ENCODE data around the gene TCF12. TPM values are rescaled to one million over a fixed set of nuclear protein-coding genes. Genes with fewer than 3 reads are reported as not detected.

Gene TCF12
- total and polyA plus RNA-seq, 2 donors (not counting 3 experiments of a cell fraction or from before 2014, with no cell fraction given), result 72.1 to 133 TPM

GRCh38 chr15:57112178-57112577, 193.7 kb downstream of the TCF12 start:
- no peak overlapping the region for H2AFZ ChIP-seq (ENCODE audit: low read depth, low read length)
- FAIRE-seq (no peak), DNase-seq (ENCODE audit: low read depth, low spot score) (no peak)
- peaks cover 2% of the 10 kb centered on the region for H3K4me1 ChIP-seq (ENCODE audit: control insufficient read depth, extremely low read depth, insufficient read depth, low read length)
- no peaks in the 10 kb centered on the region for H3K27me3 ChIP-seq (ENCODE audit: control insufficient read depth in 2 of 2, insufficient read depth in 2 of 2, low read length in 2 of 2)
- ChIA-PET POLR2A (no interaction called here), CTCF (interaction anchor here (1.0 to 3.0 kb wide), 5 partner anchors 11 to 290 kb away, joined by 6 to 13 read pairs (median 7); no protein-coding TSS in a partner anchor)
- no peak overlapping the region for H3K27ac ChIP-seq (ENCODE audit: insufficient read depth, low read depth, low read length)
- TF ChIP-seq FOS (IDR thresholded peaks at IDR 0.05; ENCODE audit: borderline replicate concordance, insufficient read depth, low read length) (no peak), POLR2A (IDR thresholded peaks at IDR 0.05; ENCODE audit: low read depth, low read length) (no peak), EZH2 (IDR thresholded peaks at IDR 0.05; ENCODE audit: borderline replicate concordance, low read depth, low read length, severe bottlenecking) (no peak), GATA2 (IDR thresholded peaks at IDR 0.05; ENCODE audit: insufficient read depth, insufficient read length, low read depth, low read length) (no peak), MYC (IDR thresholded peaks at IDR 0.05; ENCODE audit: low read depth, low read length) (no peak), MAX (IDR thresholded peaks at IDR 0.05; ENCODE audit: insufficient read depth, insufficient read length) (no peak), POLR2AphosphoS5 (IDR thresholded peaks at IDR 0.05; ENCODE audit: insufficient read depth, low read depth, low read length) (no peak), CTCF (IDR thresholded peaks at IDR 0.05; ENCODE audit: extremely low read depth in 1 of 2, insufficient read depth in 1 of 2, low read depth in 1 of 2, low read length in 2 of 2) (no peak), JUN (IDR thresholded peaks at IDR 0.05; ENCODE audit: borderline replicate concordance, insufficient read depth, insufficient read length, low read depth) (no peak)
- H3K9me3 ChIP-seq (replicated peaks; ENCODE audit: control insufficient read depth, insufficient read depth, low read length), result no peaks in the 10 kb centered on the region
- H3K36me3 ChIP-seq (ENCODE audit: control insufficient read depth in 2 of 2, extremely low read depth in 1 of 2, insufficient read depth in 2 of 2, low read length in 2 of 2), result no peaks in the 10 kb centered on the region
- no peaks in the 10 kb centered on the region for H3K9me1 ChIP-seq (replicated peaks; ENCODE audit: control insufficient read depth, extremely low read depth, insufficient read depth, low read length)
- peaks cover 31% of the 10 kb centered on the region for H3K79me2 ChIP-seq (ENCODE audit: control insufficient read depth, insufficient read depth, low read length)
- H3K9ac ChIP-seq (replicated peaks; ENCODE audit: extremely low read depth, insufficient read depth, low read length), result no peak overlapping the region
- no peaks in the 10 kb centered on the region for H4K20me1 ChIP-seq (replicated peaks; ENCODE audit: control insufficient read depth, extremely low read depth, insufficient read depth, low read length)
- dilution Hi-C loops (cut with MboI; ENCODE audit: extremely low pct_ligation_motif_present, low sequenced_read_pairs), result no loop called here
- no TSS peak for BruUV-seq (replicated peaks)
- no peak overlapping the region for H3K4me2 ChIP-seq (ENCODE audit: insufficient read depth, low read length)
- no peak overlapping the region for H3K4me3 ChIP-seq (replicated peaks in 1 of 3; ENCODE audit: insufficient read depth in 1 of 3, low read depth in 1 of 3, low read length in 3 of 3)
- intact Hi-C loops (cut with micrococcal nuclease), result no loop called here
